Stimulated activated CD4-positive, alpha-beta T cell treated with anti-CD3 and anti-CD28 coated beads, TNF-alpha, amount 100 ng/mL, for 4 hours (primary cell): ENCODE results near the gene DUOX1.
A peak's percentile ranks its signal among the peaks of the same experiment; 100 is the strongest.

Source experiments
- DNase-seq, 3 experiments: peaks; one replicate each; pipeline ENCODE4 v3.0.0-alpha.2; 2020; ENCODE audit warnings: low read depth in 3 of 3

Gene DUOX1

GRCh38 chr15:45168286-45168685, 38.5 kb downstream of the DUOX1 start:
- no peak for DNase-seq

- DNase-seq: no peak
These were observed 39.2 kb downstream of the DUOX1 start for GRCh38 chr15:45168751-45169551.

- no peak for DNase-seq
These were observed 40.0 kb downstream of the DUOX1 start for GRCh38 chr15:45169608-45170480.

GRCh38 chr15:45171912-45172311, 42.1 kb downstream of the DUOX1 start:
- DNase-seq: no peak

- DNase-seq: no peak
These were observed 44.3 kb downstream of the DUOX1 start for GRCh38 chr15:45174069-45174468.

GRCh38 chr15:45174577-45174976, 44.8 kb downstream of the DUOX1 start:
- DNase-seq: no peak

GRCh38 chr15:45177285-45177684, 47.5 kb downstream of the DUOX1 start:
- DNase-seq: no peak

GRCh38 chr15:45179221-45179985, 49.6 kb downstream of the DUOX1 start:
- DNase-seq: peak in 2 of 3 experiments; percentile 34 to 47

- no peak for DNase-seq
These were observed 50.4 kb downstream of the DUOX1 start for GRCh38 chr15:45180201-45180600.

- no peak for DNase-seq
These were observed 51.0 kb downstream of the DUOX1 start for GRCh38 chr15:45180648-45181436.

GRCh38 chr15:45181491-45182285, 51.9 kb downstream of the DUOX1 start:
- DNase-seq: no peak

- no peak for DNase-seq
These were observed 53.2 kb downstream of the DUOX1 start for GRCh38 chr15:45182996-45183395.

- DNase-seq: no peak
These were observed 53.7 kb downstream of the DUOX1 start for GRCh38 chr15:45183511-45183910.

GRCh38 chr15:45184562-45185041, 54.8 kb downstream of the DUOX1 start:
- DNase-seq: no peak

GRCh38 chr15:45185069-45185779, 55.4 kb downstream of the DUOX1 start:
- no peak for DNase-seq

- DNase-seq: no peak
These were observed 56.3 kb downstream of the DUOX1 start for GRCh38 chr15:45185903-45186770.

- DNase-seq: no peak
These were observed 57.2 kb downstream of the DUOX1 start for GRCh38 chr15:45186771-45187577.

- peak in 1 of 3 experiments; percentile 17 for DNase-seq
These were observed 57.7 kb downstream of the DUOX1 start for GRCh38 chr15:45187578-45187893.
